ENCODE measurements around the gene PKM. TPM values are rescaled to one million over a fixed set of nuclear protein-coding genes. Genes with fewer than 3 reads are reported as not detected.

Gene PKM
- total RNA-seq, 1 experiment from 2014 or later = 858 TPM

DNA sequence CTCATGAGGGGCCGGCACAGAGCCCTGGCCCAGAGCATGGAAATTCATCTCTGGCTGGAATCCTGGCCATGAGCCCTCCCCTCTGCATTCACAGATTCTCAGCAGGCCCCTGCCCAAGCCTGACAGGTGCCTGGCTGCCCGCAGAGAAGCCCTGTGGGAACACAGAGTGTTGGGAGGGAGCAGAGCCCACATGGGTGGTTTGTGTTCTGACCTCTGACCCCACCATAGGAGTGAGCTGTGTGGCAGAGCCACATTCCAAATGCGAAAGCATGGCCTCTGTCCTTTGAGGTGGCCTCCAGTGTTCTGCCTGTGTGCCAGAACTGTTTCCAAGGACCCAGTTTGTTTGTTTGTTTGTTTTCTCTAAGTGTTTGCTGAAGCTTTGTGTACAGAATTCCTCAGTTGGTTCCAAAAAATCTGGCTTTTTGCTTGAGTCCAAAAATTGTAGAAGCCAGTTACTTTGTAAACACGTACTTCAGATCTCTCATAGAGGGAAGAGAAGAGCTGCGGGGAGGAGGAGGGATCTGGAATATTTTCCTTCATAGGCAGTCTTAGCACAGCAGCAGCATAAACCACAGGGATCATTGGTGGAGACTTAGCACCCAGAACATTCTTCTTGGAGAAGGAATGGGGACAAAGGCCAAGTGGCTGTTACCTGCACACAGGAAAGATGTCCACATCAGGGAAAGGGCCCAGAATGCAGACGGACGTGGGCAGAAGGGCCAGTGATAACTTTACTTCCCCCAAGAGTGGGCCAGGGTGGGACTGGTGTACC, 69.4 kb downstream of the PKM start:
- no peak for DNase-seq (ENCODE audit: extremely low read depth, low read depth)

DNA sequence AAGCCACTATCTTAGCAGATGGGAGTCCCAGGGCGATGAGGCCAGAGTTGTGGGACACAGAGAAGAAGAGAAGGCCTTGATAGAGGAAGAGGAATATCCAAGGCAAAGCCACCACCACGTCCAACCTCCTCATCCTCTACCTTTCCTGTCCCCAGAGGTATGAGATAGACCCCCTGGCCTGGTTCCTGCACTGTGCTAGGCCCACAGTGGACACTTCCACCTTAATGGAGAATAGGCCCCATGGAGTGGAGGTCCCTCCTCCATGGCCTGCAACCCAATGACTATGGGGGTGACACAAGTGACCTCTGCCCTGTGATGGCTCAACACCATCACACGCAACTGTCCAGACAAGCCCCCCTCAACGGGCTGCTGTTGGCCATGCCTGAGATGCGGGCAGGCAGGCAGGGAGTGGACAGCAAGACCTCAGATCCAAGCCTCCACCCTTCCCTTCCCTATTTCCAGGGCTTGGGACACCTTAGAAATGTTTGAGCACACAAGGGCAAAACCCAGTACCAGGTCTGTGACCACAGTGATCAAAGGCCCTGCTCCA, 70.2 kb downstream of the PKM start:
- DNase-seq (ENCODE audit: extremely low read depth, low read depth) = no peak

DNA sequence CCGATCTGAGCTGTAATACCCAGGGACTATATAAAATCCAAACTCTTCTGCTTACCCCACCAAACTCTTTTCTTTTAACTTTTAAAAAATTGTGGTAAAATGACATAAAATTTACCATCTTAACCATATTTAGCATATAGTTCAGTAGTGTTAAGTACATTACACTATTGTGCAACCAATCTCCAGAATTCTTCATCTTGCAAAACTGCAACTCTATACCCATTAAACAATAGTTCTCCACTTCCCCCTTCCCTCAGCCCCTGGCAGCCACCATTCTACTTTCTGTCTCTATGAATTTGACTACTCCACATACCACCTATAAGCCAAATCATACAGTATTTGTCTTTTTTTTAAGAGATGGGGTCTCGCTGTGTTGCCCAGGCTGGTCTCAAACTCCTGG, 74.1 kb downstream of the PKM start:
- DNase-seq (ENCODE audit: extremely low read depth, low read depth) = no peak

DNA sequence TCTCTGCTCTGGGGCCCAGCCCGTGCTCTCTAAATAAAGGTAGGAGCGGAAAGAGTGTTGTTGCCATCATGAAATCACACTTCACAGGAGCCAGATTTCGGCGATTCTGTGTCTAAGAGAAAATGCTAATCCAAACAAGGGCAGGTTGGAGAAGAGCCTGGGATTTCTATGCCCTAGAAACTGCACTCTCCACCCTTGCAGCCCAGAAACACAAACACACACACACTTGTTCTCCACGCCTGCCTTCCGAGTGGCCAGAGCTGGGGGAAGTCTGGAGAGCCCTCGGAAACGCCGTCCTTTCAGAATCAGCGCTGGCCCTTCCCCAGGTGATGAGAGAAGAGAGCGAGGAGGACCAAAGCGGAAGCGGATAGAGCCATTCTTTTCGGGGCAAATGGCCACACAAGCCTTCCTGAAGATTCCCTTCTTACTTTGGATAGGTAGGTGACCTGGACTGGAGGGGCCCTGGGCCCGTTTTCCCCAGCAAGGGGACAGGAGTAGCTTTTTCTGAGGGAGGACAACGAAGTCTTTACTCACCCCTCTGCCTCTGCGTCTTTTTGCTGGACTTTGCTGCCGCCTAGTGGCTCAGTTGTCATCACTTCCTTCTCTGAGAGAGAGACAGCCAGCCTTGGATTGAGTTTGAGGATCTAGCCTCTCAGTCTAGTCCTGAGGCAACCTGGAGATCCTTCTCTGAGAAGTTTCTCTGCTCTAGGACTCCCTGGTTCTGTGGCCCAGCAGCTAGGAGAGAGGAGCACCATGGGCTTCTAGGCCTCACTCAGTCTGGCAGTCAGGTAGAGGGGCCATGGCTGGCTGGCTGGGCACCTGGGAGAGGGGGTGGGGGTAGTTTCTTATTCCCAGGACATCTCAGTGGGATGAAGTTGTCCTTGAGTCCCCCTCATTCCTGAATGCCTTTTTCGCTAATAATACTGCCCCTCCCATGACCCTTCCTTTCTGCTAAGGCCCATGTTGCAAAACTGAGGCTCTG, 75.1 kb downstream of the PKM start:
- peak; percentile 83 for DNase-seq (ENCODE audit: extremely low read depth, low read depth)

DNA sequence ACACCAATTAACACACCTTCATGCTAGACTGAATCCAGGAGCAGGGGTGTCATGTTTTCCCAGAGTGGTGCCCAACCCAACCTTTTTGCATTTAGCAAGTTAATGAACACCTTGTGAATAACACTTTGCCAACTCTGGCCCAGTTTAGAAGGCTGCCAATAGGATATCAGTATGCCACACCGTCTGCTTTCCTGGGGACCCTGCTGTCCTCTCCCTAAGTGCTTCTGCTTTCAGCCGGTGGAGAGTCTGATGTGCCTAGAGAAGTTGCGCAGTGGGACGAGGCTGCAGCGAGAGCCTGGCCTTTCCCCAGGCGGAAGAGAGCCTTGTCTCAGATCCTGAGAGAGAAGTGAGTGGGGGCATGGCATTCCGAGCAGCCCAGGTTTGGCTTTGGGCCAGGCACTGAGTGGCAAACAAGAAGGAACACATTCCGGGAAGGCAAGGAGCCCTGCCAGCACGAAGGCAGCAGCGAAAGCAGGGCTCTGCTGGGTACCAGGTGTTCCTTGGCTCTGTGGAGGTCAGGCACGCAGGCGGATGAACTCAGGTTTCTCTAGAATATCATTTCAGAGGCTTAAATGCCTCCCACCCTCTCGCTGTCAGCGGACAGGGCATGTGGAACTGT, 75.9 kb downstream of the PKM start:
- DNase-seq (ENCODE audit: extremely low read depth, low read depth) = no peak

DNA sequence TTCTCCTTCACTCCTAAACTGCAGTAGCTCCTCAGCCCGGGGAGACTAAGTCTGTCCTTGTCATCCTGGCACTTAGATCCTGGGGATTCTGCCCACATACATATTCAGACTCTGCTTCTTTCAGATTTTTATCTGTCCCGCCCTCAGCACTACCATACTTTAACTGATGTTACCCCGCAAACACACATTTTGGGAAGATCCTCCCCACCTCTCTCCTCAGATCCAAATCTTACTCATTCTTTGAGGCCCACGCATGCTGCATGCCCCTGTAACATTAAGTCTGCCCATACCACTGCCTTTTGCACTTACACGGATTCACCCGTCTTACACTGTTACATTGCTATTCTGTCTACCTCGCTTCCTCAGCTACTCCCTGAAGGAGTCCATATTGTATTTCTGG, 76.7 kb downstream of the PKM start:
- no peak for DNase-seq (ENCODE audit: extremely low read depth, low read depth)

DNA sequence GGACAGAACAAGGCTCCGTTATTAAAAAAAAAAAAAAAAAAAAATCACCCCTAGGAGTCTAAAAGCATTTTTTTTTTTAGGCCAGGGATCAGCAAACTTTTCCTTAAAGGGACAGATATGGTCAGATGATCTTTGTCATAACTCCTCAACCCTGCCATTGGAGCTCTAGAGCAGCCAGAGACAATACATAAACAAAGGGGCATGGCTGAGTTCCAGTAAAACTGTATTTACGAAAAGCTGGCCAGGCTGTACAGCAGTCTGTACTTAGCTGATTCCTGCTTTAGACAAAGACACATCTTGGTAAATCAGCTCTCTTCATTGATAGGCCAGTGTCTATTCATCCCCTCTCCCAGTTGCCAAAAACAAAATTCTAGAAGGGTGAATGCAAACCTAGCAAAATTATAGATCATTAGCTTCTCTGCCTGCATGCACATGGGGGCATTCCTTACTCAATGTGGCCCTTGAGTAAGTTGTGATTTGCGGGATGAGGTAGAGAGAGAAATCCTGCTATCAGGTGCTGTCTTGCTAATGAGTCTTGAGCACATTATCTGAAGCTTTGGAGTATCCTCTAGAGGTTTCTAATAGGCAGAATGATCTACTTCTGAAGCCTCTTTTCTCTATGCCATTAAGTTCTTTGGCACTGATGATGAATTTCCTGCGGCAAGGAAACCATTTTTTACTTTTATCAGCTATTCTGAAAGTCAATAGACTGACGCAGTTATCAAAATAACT, 77.6 kb downstream of the PKM start:
- no peak for DNase-seq (ENCODE audit: extremely low read depth, low read depth)

Other genes with a start within 250 kb of the PKM start
- 16.8 and 19.6 TPM in 2 replicates for gene MYO9A, start 113.0 kb downstream of the PKM start, total RNA-seq (2014; rRNA removed; shearing (Covaris generic))
- 2.8 and 3.1 TPM in 2 replicates for gene SENP8, start 112.8 kb downstream of the PKM start, total RNA-seq (2014; rRNA removed; shearing (Covaris generic))
- 0.25 and 0.43 TPM in 2 replicates for gene GRAMD2A, start 33.4 kb downstream of the PKM start, total RNA-seq (2014; rRNA removed; shearing (Covaris generic))
- gene PARP6, start 41.4 kb upstream of the PKM start, total RNA-seq (2014; rRNA removed; shearing (Covaris generic)) = 31.4 and 36.9 TPM in 2 replicates
- 0.10 and 0.32 TPM in 2 replicates for gene CELF6, start 89.0 kb upstream of the PKM start, total RNA-seq (2014; rRNA removed; shearing (Covaris generic))
- gene HEXA, start 144.8 kb upstream of the PKM start, total RNA-seq (2014; rRNA removed; shearing (Covaris generic)) = 107 and 115 TPM in 2 replicates
- gene TMEM202, start 167.1 kb upstream of the PKM start, total RNA-seq (2014; rRNA removed; shearing (Covaris generic)) = not detected in 2 replicates
- 54.8 and 61.2 TPM in 2 replicates for gene ARIH1, start 243.1 kb upstream of the PKM start, total RNA-seq (2014; rRNA removed; shearing (Covaris generic))

Data from NCI-H460 (cell line).